COLO829 (cell line): ENCODE results near the gene SLC25A4.
"Not testable (repeated sequence)": the region's sequence is repeated elsewhere in the genome, so short reads cannot be mapped to it uniquely, and the experiment has no call there.

ENCODE experiments used
- DNase-seq: peaks from one replicate; pipeline ENCODE4 v3.0.0; 2012; ENCODE audit warnings: low spot score

The SLC25A4 gene

DNA sequence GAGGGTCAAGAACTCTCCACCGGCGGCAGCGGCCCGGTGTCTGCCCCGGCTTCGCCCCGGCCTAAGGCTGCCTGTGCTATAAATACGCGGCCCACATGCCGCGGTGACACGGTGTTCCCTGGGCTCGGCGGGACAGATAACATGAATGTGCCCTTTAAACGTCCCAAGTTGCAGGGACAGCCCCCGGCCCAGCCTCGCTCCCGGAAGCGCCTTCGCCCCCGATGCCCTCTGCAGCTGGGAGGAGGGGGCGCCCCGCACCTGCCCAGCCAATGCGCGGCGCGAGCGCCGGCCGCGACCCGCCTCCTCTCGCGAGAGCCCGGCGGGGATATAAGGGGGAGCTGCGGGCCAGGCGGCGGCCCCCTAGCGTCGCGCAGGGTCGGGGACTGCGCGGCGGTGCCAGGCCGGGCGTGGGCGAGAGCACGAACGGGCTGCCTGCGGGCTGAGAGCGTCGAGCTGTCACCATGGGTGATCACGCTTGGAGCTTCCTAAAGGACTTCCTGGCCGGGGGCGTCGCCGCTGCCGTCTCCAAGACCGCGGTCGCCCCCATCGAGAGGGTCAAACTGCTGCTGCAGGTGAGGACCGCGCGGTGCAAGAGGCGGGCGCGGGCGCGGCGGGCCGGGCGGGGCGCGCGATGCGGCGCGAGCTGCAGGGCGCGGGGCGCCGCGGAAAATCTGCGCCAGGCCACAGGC, at the start of gene SLC25A4:
SLC25A4 (plus strand) TSS at position 355 of the 689 bp plus-strand sequence; CDS start at position 462, 107 bp downstream.
- DNase-seq, result peak; percentile 73

DNA sequence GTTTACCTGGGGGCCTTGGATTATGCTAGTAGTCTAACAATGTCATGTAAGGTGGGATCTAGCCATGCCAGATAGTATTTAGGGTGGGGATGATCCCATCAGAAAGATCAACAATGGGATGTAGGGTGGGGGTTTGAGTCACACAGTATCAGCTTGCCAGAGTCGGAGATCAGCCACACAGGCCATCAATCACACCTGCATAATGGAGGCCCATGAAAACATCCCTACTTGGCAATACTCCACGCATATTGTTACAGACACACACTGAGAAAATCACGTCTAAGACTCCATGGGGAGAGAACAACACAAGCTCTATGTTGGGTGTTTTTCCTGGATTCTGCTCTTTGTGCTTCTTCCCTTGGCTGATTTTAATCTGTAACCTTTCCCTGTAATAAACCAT, 49.5 kb upstream of the SLC25A4 start:
- DNase-seq, result no peak

DNA sequence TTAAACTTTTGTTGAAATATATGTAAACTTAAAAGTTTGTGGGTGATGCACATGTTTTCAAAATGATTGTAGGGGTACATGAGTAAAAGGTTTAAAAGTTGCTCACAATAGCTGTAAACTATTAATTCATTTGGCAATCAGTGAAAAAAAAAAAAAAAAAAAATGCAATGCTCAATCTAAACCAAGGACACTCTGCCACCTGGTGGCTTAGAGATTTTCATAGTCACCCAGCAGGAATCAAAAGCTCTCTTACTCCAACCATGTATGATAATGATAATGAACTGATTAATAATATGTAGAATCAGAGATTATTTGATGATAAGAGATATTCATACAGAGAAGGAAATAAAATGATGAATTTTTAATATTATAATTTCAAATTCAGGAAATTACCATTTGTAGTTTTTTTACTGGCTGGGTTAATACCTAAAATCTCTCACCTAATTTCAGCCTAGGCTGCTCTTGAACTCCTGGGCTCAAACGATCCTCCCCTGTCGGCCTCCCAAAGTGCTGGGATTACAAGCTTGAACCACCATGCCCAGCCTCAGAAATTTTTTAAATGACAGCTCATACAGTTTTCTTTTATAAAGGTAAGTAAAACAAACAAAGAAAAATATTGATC, 46.9 kb upstream of the SLC25A4 start:
- DNase-seq, result peak; percentile 79

DNA sequence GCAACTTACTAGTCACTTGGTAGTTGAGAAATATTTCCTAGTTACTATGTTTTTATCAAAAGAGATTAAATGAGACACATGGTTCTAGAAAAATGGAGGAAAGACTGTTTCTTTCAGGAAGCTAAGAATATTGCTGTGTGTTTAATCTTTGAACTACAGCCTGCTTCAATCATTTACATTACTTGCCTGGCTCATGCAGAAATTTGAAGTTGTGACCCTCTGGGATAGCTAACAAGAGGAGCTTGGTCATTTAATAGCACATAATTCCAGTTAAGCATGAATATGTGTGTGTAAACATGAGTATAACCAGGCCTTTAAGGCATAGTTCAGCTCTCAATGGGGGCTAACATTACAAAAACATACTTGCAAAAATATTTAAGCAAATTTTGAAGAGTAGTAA, 44.6 kb upstream of the SLC25A4 start:
- no peak for DNase-seq

DNA sequence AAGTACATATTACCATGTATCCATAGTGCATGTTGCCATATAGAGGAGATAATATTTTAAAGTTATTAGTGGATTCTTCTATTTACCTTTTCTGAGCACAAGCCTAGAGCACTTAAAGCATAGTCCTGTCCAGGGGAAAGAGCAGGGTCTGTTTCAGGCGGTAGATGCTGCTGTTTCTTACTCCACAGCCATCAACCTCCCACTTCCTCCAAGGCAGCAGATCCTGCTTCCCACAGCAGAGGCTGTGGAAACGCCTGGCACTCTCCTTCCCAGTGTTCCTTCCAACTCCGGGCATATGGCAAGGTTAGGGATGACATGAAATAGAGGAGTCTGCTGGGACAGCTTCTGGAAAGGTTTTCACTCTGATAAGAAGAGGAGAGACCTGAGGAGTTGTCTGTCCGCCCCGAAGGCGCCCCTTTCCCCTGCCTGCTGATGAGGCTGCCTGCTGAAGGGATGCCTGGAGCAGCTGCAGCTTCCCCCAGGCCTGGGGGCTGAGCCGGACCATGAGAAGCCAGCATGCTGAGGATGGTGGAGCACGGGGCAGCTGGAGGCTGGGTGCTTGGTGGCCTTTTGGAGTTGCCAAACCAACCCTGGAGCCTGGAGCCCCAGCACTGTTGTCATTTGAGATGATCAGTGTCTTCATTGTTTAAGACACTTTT, 43.9 kb upstream of the SLC25A4 start:
- no peak for DNase-seq

DNA sequence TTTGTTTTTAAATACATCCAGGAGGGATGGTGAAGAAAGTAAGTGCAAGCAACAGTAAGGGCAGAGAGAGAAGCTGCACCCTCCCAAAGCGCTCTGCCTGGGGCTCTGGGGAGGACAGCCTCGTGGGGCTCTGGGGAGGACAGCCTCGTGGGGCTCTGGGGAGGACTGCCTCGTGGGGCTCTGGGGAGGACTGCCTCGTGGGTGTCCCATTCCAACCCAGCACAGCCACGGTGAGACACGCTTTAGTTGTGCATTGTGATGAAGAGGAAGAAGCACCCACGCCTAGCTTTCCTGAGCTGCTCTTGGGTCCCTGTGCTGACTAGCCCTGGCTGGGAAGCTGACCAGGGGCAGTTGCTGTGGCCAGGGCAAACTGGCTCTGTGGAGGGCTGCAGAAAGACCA, 43.1 kb upstream of the SLC25A4 start:
- DNase-seq, result no peak

DNA sequence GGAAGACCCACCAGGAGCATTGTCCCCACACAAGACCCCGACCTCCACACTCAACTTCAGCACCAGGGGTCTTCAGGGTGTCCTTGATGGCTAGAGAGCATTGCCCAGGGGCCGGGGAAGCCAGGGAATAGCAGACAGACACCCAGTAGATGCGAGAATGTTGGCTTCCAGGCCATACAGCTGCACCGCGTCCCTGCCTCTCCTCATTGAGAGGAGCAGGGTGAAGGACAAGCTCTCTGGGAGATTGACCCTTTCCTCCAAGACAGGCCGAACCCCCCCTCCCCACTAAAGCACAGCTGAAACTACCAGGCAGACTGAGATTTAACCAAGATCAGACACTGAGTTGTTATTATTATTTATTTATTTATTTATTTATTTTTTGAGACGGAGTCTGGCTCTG, 42.6 kb upstream of the SLC25A4 start:
- DNase-seq, result no peak

DNA sequence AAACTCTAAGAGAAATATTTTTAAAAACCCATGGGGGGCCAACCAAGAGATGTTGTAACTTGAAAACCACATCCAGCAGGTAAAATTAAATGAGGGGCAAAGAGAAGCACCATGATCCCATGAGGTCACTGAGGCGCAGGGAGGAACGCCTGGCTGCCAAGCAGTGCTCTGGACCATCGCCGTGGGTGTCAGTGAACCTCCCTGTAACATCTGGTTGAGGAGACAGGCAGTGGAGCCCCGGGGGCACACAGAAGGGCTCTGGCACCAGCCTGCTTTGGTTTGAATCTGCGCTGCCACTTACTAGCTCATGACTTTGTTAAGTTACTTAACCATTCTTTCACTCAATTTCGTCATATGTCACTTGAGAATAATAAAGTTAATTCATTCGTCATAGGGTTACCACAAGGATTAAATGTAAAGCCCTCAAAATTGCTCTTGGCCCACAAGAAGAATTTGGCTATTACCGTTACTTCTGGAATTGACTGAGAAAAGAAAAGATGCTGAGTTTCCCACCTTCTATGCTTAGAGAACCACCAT, 41.6 kb upstream of the SLC25A4 start:
- DNase-seq, result no peak

DNA sequence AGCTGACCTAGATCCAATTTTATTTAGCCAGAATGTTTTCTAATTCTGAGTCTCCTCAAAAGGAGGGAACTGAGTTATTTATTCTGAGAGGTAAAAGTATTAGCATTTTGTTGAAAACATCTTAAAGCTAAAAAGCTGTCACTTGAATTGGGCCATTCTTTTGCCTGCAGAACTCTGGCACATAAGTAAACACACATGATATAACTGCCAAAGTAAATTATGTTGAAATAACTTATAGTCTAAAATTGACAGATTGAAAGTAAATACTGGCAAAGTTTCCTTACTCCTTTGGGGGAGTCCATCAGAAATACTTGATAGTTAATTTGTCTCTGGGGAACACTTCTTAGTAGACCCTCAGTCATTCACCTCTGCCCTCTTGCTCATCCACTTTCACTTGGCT, 38.3 kb upstream of the SLC25A4 start:
- no peak for DNase-seq

DNA sequence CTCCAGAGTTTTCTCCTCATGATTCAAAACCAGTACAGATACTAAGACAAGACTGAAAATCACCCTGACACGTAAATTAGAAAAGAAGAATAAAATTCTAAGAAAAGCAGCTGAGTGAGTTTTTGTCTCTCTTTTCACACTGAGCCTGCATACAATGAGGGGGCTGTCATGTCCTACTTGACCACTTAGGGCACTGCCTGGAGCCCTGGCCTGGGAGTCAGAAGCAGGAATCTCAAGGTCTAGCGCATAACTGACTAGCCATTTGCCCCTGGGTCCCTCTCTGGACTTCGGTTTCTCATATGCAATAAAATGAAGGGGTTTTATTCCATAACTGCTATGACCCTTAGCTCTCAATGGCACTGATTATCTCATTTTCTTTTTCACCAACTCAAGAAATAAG, 36.7 kb upstream of the SLC25A4 start:
- no peak for DNase-seq

DNA sequence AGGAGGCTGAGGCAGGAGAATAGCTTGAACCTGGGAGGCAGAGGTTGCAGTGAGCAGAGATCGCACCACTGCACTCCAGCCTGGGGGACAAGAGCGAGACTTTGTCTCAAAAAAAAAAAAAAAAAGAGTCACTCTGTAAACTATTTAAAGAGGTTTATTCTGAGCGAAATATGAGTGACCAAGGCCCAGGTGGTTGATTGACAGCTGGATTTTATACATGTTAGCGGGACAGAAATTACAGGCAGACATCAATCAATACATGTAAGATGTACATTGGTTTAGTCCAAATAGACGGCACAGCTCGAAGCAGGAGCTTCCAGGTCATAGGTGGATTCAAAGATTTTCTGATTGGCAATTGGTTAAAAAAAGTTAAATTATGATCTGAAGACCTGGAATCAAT, 35.5 kb upstream of the SLC25A4 start:
- DNase-seq, result not testable (repeated sequence)

DNA sequence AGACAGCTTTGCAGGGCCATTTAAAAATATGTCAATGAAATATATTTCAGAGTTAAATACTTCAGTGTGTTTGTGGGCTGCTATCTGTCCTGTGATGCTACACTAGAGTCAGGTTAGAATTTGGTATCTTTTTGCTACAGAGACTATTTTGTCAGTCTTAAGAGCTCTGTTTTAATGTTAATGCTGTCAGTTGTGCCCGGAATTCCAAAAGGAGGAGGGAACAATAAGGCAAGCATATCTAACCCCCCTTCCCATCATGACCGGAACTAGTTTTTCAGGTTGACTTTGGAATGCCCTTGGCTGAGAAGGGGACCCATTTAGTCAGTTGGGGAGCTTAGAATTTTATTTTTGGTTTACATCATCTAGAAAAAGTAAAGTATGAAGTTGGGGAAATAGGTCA, 34.9 kb upstream of the SLC25A4 start:
- DNase-seq, result no peak

DNA sequence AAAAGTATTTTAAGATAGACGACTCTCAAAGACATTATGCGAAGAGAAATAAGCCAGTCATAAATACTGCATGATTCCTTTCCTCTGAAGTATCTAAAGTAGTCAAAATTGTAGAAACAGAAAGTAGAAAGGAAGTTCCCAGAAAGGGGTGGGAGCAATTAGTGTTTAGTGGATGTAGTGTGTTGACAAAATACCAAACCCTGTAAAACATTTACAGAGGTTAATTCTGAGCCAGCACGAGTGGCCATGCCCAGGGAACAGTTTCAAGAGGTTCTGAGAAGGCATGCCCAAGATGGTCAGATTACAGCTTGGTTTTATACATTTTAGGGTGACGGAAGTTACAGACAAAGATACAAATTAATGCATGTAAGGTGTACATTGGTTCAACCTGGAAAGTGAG, 34.4 kb upstream of the SLC25A4 start:
- no peak for DNase-seq

DNA sequence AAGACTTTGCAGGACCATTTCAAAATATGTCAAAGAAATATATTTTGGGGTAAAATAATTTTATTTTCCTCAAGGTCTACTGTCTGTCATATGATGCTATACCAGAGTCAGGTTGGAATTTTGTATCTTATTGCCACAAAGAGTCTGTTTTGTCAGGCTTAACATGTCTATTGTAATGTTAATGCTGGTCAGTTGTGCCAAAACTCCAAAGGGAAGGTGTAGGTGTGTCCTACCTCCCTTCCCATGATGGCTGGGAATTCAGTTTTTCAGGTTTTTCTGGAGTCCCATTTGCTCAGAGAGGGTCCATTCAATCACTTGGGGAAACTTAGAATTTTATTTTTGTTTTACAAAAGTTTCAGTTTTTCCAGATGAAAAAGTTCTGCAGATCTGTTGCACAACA, 33.3 kb upstream of the SLC25A4 start:
- DNase-seq, result no peak

DNA sequence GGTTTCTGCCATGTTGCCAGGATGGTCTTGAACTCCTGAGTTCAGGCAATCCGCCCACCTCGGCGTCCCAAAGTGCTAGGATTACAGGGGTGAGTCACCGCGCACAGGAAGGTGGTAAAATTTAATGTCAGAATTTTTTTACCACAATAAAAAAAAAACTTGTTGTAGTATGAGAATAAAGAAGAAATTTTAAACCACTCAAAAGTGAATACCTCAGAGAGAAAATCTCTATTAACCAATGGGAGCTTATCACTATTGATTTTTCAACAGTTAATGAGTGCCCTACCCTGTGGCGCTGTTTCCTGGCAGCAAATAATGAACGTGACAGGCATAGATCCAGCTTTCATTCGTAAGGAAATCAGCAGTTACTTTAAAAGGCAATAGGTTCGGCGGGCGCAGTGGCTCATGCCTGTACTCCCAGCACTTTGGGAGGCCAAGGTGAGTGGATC, 32.7 kb upstream of the SLC25A4 start:
- DNase-seq, result no peak

DNA sequence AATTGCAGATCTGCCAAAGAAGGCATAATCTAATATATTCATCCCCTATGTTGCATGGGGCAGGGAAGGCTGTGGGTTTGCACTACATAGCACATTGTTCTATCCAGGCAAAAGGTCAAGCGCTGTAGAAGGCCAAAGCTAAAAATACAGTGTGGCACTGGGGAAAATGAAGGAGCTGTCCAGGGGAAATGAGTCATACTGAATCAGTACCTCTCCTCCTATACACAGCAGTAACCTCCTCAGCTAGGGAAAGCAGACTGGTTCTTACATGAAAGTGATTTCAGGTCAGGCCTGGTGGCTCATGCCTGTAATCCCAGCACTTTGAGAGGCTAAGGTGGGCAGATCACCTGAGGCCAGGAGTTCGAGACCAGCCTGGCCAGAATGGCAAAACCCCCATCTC, 31.0 kb upstream of the SLC25A4 start:
- peak; percentile 98 for DNase-seq

DNA sequence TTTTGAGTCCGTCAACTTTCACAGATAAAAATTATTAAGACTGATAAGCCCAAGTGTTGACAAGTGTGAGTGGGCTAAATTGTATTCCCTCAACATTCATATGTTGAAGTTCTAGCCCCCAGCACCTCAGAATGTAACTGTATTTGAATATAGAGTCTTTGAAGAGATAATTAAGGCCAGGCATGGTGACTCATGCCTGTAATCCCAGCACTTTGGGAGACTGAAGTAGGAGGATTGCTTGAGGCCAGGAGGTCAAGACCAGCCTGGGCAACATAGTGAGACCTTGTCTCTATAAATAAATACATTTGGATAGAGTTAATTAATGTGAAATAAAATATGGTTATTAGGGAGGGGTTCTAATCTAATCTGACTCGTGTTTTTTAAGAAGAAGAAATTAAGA, 29.7 kb upstream of the SLC25A4 start:
- DNase-seq, result no peak

DNA sequence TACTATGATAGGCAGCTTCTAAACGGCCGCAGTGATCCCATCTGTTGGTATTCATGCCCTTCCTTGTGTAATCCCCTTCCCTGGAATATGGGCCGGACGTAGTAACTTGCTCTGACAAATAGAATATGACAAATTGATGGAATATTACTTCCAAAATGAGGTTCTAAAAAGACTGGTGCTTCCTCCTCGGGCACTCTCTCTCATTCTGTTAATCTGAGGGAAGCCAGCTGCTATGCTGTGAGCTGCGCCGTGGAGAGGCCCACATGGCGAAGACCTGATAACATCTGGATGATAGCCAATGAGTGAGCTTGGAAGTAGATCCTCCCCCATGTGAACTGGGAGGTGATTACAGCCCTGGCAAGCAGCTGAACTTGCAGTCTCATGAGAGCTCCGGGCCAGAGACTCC, 27.2 kb upstream of the SLC25A4 start:
- DNase-seq, result peak; percentile 69

DNA sequence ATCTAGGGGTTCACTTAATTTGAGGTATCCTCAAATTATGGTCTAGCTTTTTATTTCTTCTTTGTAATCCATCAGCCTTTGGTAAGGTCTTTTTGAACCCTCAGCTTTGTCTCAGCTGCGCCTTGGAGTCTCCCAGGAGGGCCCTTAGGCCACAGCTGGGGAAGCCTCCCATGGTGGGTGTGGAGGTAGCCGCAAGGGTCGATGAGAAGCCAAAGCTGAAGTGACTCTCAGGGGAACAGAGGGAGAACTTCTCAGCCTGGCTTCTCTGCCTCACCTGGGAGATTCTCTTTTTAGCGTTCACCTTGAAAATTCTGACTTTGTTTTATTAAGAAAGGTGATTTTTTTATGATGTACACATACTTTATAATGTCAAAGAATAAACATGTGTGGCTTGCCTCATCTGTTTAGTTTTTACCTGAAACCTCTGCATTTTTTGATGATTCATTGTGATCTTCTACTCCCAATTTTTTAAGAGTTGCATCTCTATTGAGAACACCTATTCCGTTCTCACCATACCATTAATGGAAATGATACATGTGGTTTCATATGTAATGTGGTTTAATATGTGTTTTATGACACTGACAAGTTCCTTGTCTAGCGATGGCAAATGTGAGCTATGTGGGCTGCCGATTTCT, 25.6 kb upstream of the SLC25A4 start:
- DNase-seq, result no peak

DNA sequence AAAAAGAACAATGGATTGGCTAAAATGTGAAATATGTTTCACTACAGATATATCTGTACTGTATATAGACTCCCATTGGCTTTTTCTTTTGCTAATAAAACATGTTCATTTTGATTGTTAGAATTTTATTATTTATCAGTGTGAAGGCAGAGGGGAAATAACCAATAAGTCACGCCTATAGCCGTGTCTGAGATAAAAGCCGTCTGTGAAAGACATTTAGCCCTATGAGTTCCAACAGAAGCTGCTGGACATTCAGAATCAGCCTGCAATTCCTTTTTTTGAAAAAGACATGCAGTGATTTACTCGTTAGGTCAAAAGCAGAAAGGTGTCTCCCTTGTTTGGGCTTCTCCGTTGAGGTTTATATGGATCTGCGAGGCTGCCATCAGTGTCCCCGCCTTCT, 24.2 kb upstream of the SLC25A4 start:
- DNase-seq, result no peak

DNA sequence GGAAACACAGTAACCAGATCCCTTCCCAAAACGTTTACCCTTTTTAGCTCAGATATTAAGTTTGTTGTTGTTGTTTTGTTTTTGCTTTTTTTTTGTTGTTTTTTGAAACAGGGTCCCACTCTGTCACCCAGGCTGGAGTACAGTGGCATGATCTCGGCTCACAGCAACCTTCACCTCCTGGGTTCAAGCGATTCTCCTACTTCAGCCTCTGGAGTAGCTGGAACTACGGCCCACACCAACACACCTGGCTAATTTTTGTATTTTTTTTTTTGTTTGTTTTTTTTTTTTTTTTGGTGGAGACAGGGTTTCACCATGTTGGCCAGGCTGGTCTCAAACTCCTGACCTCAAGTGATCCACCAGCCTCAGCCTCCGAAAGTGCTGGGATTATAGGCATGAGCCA, 23.6 kb upstream of the SLC25A4 start:
- DNase-seq, result not testable (repeated sequence)

DNA sequence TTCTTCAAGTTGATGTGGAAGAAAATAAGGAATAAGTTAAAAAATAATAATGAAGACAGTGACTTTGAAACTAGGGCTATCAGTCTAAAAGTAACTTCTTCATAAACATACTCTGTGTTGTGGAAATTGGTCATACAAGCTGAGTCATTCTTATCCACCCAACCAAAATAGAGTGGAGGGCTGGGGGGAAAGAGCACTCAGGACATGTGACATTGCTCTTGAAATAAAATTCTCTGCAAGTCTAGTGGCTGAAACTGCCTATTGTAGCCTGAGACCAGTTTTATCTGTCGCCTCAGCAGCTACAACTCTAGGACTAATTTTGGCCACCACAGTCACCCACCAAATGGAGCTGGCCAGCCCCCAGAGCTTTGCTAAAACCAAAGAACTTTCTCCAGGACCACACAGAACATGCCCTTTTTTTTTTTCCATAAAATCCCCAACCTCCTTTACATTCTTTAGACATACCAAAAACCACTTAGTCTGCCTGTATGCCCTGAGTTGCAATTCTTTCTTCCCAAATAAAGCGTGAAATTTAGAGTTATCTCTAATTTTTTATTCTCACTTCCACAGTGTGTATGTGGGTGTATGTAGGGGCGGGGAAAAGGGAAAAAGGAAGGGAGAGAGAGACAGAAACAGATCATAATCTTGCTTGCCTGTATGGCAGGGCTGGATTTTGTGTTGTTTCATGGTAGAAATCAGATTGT, 23.0 kb upstream of the SLC25A4 start:
- no peak for DNase-seq
